Testis (tissue), 2 donors: ENCODE results near the gene ALPL.

ENCODE experiments used
- CTCF ChIP-seq, 3 experiments: fragments of 450-650 bp in 2 of 3; fragments of 200-600 bp in 1 of 3; sonication (generic) in 1 of 3; IDR thresholded peaks; one replicate each; pipeline ENCODE4 v1.5.1; 2016 to 2019; ENCODE audit warnings: antibody characterized with exemption in 3 of 3, mild to moderate bottlenecking in 2 of 3, moderate library complexity in 1 of 3
- POLR2A ChIP-seq: fragments of 450-650 bp; IDR thresholded peaks from one replicate; pipeline ENCODE4 v1.6.1; 2017; ENCODE audit warnings: antibody characterized with exemption, mild to moderate bottlenecking, moderate library complexity

- TF ChIP-seq CTCF (IDR thresholded peaks at IDR 0.05), result no peak
- no peak for TF ChIP-seq POLR2A
Measured at GRCh38 chr1:21610027-21610426, 100.8 kb downstream of the ALPL start.
